ENCODE data around the gene POLR1G.

- TF ChIP-seq POLR2A (IDR thresholded peaks at IDR 0.05; ENCODE audit: low read depth, low read length) (no peak), POLR2AphosphoS5 (IDR thresholded peaks at IDR 0.05; ENCODE audit: low read depth, low read length) (no peak), TAF1 (IDR thresholded peaks at IDR 0.05; ENCODE audit: borderline replicate concordance, low read depth, low read length) (no peak)
Observed at GRCh38 chr19:45437328-45437727, 30.9 kb downstream of the POLR1G start.
